H1 (cell line): ENCODE measurements around the gene CCT6B. TPM values are rescaled to one million over a fixed set of nuclear protein-coding genes. Genes with fewer than 3 reads are reported as not detected.

Experiments used
- CTCF ChIP-seq, 3 experiments: IDR thresholded peaks; 1 replicate in 2 of 3; 2 replicates in 1 of 3; pipeline versions ENCODE4 v1.5.1 to v1.6.1; 2011; ENCODE audit warnings: low read length in 3 of 3, mild to moderate bottlenecking in 3 of 3, inconsistent platforms in 2 of 3, low read depth in 1 of 3, moderate library complexity in 1 of 3; ENCODE audit not compliant: insufficient read depth in 1 of 3; ENCODE audit errors: control extremely low read depth in 1 of 3
- polyA plus RNA-seq, 7 experiments: library from polyadenylated mRNA; depleted of rRNA in 3 of 7; stranded (reverse) in 5 of 7; unstranded in 2 of 7; fragments of >200 nt in 5 of 7; fragments of 200-250 nt in 2 of 7; gene quantifications; 1 replicate in 5 of 7; 2 replicates in 1 of 7; 4 replicates in 1 of 7; pipeline versions ENCODE4 v1.2.1 to v1.2.3, GENCODE V29; 2011 to 2013; ENCODE audit warnings: missing spikeins in 2 of 7, mixed read lengths in 2 of 7
- total RNA-seq: library from RNA; stranded (reverse); fragmentation: NEBNext Ultra II Directional; extraction: Animal tissue kit (Norgen Biotek cat#: 25700); gene quantifications from 2 replicates; pipeline ENCODE4 v1.2.1, GENCODE V29; 2021

CCT6B gene
- total and polyA plus RNA-seq, 2 of the 8 experiments (the other 6 are each of a cell fraction or from before 2014, with no cell fraction given): 0.67 to 1.3 TPM

GRCh38 chr17:34980353-34980680, 19.1 kb upstream of the CCT6B start, which contains the start of gene LIG3 (continued):
- no peak for TF ChIP-seq CTCF (IDR thresholded peaks at IDR 0.05; ENCODE audit: control extremely low read depth in 1 of 3, insufficient read depth in 1 of 3, low read depth in 1 of 3, low read length in 3 of 3)
